A673 (cell line): Measurements from ENCODE around the gene NBEAL1.

ENCODE experiments used
- EZH2 ChIP-seq: fragments of 200-600 bp; sonication (generic); IDR thresholded peaks from 2 replicates; pipeline ENCODE4 v1.6.1; 2017; ENCODE audit warnings: borderline replicate concordance, low read depth, mild to moderate bottlenecking, mixed read lengths, antibody characterized with exemption, low read length; ENCODE audit not compliant: poor library complexity, severe bottlenecking
- TF ChIP-seq, protein P1 (sequence below): fragments of 300-800, 200-600 bp; sonication (generic); conservative IDR thresholded peaks from 2 replicates; pipeline ENCODE4 v1.5.1; 2017; ENCODE audit warnings: low read depth, mild to moderate bottlenecking, antibody characterized with exemption, low read length, moderate library complexity, mixed read lengths

- TF ChIP-seq, protein P1, sequence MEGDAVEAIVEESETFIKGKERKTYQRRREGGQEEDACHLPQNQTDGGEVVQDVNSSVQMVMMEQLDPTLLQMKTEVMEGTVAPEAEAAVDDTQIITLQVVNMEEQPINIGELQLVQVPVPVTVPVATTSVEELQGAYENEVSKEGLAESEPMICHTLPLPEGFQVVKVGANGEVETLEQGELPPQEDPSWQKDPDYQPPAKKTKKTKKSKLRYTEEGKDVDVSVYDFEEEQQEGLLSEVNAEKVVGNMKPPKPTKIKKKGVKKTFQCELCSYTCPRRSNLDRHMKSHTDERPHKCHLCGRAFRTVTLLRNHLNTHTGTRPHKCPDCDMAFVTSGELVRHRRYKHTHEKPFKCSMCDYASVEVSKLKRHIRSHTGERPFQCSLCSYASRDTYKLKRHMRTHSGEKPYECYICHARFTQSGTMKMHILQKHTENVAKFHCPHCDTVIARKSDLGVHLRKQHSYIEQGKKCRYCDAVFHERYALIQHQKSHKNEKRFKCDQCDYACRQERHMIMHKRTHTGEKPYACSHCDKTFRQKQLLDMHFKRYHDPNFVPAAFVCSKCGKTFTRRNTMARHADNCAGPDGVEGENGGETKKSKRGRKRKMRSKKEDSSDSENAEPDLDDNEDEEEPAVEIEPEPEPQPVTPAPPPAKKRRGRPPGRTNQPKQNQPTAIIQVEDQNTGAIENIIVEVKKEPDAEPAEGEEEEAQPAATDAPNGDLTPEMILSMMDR: no peak
- TF ChIP-seq EZH2: no peak
Observed at GRCh38 chr2:203200866-203201265, 186.2 kb downstream of the NBEAL1 start.
